Measurements from ENCODE around the gene ATG4C. TPM values are rescaled to one million over a fixed set of nuclear protein-coding genes. Genes with fewer than 3 reads are reported as not detected.
"Not testable (repeated sequence)": the region's sequence is repeated elsewhere in the genome, so short reads cannot be mapped to it uniquely, and the experiment has no call there.

Gene ATG4C
- polyA plus RNA-seq, 2 of the 4 experiments (the other 2 are of a cell fraction), result 6.5 to 14.8 TPM

DNA sequence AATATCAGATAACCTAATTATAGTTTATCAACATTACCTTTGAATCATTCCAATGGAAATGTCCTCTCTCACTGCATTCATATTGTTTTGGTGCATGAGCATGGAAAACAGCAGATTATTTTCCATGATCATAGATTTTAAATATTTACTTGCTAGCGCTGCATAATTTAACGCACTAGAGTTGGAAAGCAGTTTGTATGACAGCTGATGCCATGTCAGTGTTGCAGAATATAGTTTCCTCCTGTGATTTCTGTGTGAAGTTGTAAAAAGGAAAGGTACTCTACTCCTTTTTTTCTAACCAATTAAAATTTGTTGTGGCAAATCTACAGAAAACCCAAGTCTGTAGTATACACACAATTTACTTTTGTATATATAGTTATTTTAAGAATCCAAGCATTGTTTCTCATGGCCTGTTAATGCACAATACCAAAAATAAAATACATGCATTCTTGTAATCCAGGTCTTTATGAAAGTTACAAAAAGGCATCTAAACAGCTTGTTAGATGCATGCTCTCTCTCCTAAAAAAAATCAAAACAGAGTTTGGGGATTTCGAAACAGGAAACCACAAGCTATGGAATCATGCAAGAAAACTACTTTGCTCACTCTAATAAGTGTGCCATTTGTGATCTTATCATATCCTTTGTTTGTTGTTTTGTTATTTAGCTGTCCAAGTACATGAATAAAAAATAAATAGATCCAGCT, 1.9 kb upstream of the ATG4C start:
- DNase-seq (ENCODE audit: low read depth in 1 of 2, low spot score in 1 of 2) (no peak), FAIRE-seq (no peak), ATAC-seq (no peak)
- no peak for TF ChIP-seq SREBF2 (IDR thresholded peaks at IDR 0.05)
- TF ChIP-seq CHD4 (IDR thresholded peaks at IDR 0.05; ENCODE audit: borderline replicate concordance), result no peak
- no peak for TF ChIP-seq RCOR1 (IDR thresholded peaks at IDR 0.05; ENCODE audit: low read depth, low read length)
- no peak for TF ChIP-seq POLR2AphosphoS2 (conservative IDR thresholded peaks at IDR 0.05; ENCODE audit: low read length)
- no peak for TF ChIP-seq ESRRA (IDR thresholded peaks at IDR 0.05; ENCODE audit: borderline replicate concordance, low read length)
- no peak for TF ChIP-seq POLR2A (IDR thresholded peaks at IDR 0.05; ENCODE audit: low read length)
- no peak for TF ChIP-seq JUN (IDR thresholded peaks at IDR 0.05)
- TF ChIP-seq HOXB5 (CRISPR knock-in tag; IDR thresholded peaks at IDR 0.05), result no peak
- TF ChIP-seq, protein P1, sequence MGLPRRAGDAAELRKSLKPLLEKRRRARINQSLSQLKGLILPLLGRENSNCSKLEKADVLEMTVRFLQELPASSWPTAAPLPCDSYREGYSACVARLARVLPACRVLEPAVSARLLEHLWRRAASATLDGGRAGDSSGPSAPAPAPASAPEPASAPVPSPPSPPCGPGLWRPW (IDR thresholded peaks at IDR 0.05), result no peak
- ChIA-PET POLR2A (no interaction called here), CTCF (no interaction called here)
- no peak overlapping the region for H3K4me3 ChIP-seq
- H3K4me2 ChIP-seq, result no peak overlapping the region
- no peak overlapping the region for H3K27ac ChIP-seq
- WGBS (ENCODE audit: missing lambda C conversion rate), result 88% methylated on average over 3 of the region's 3 CpGs
- H3K4me1 ChIP-seq, result 0 out of 3 replicates have a peak, but pooled peaks cover 4% of the 10 kb centered on the region
- no peaks in the 10 kb centered on the region for H3K9me3 ChIP-seq

DNA sequence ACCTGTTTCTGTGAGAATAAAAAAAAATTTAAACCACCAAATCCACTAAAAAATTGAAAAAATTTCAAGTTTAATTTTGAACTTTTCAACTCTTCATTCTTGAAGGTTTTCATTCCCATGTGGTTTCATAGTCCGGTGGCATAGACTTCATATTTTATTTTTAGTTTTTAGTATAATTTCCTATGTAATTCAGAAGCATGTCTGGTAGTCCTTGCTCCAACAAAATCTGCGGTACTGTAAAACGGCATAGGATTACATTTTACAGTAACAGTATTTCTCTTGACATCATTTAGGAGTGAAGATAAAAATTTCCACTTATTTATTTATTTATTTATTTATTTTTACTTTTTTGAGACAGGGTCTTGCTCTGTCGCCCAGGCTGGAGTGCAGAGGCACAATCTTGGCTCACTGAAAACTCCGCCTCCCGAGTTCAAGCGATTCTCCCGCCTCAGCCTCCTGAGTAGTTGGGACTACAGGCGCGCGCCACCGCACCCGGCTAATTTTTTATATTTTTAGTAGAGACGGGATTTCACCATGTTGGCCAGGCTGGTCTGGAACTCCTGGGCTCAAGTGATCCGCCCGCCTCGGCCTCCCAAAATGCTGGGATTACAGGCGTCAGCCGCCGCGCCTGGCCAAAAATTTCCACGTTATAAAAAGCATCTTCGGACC, 1.3 kb upstream of the ATG4C start:
- DNase-seq (ENCODE audit: low read depth in 1 of 2, low spot score in 1 of 2); CTCF ChIA-PET; ATAC-seq; POLR2A ChIA-PET; H3K9me3 ChIP-seq; FAIRE-seq; H3K4me1 ChIP-seq: not testable (repeated sequence)
- Histone ChIP-seq H3K27ac (peak overlapping the region; percentile 97 to 98), H3K4me2 (peak overlapping the region; percentile 62), H3K4me3 (peak overlapping the region; percentile 75)
- 90% methylated on average over 23 of the region's 23 CpGs for WGBS (ENCODE audit: missing lambda C conversion rate)

DNA sequence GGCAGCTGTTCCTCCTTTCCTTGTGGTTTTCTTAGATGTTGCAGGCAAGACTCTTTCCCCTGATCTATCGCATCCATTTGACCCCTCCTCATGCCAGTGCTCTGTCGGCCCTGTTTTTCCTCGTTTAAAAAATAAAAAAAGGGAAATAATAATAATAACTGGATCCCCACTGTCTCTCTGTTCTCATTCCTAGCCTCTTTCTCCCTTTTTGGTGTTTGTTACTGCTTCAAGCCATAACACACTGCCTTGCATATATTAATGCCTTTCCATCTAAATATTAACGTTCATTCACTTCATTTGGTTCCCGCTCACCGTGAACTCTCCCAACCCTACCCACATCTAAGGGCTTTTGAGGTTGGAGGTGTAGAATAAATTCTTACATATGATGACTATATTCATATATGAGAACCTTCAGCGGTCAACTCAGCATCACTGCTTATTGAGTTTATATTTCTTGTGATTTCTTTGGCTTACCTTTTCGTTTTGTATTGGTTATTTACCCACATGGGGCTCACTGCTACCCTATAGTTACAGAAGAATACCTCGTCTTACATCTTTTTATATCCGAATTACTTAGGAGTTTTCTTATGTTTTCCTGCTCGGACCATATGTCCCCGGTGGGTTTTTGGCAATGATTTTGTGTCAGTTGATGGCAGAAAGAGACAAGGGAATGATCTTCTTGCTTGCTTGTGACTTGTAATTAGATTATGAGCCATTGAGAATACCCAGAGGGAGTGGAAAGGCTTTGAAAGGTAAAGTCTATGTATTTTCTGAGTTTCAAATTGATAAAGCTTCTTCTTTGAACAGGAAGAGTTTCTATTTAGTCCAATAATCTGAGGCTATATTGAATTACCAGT, 805 bp downstream of the ATG4C start:
- Histone ChIP-seq H3K4me3 (peak overlapping the region; percentile 75), H3K4me2 (peak overlapping the region; percentile 67), H3K27ac (peak overlapping the region; percentile 97 to 98), H3K9me3 (no peaks in the 10 kb centered on the region), H3K4me1 (0 out of 3 replicates have a peak, but pooled peaks cover 4% of the 10 kb centered on the region)
- 21% methylated on average over 12 of the region's 12 CpGs for WGBS (ENCODE audit: missing lambda C conversion rate)
- FAIRE-seq (no peak), DNase-seq (ENCODE audit: low read depth in 1 of 2, low spot score in 1 of 2) (peak; percentile 10 to 33), ATAC-seq (peak; percentile 68 to 73)
- CTCF ChIA-PET, result no interaction called here
- POLR2A ChIA-PET, result interaction anchor here (0.6 kb wide), 1 partner anchor 13 kb away, joined by 3 read pairs; no protein-coding TSS in a partner anchor
- TF ChIP-seq, protein P2, sequence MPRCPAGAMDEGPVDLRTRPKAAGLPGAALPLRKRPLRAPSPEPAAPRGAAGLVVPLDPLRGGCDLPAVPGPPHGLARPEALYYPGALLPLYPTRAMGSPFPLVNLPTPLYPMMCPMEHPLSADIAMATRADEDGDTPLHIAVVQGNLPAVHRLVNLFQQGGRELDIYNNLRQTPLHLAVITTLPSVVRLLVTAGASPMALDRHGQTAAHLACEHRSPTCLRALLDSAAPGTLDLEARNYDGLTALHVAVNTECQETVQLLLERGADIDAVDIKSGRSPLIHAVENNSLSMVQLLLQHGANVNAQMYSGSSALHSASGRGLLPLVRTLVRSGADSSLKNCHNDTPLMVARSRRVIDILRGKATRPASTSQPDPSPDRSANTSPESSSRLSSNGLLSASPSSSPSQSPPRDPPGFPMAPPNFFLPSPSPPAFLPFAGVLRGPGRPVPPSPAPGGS (IDR thresholded peaks at IDR 0.05), result no peak
- TF ChIP-seq RARB (CRISPR knock-in tag; IDR thresholded peaks at IDR 0.05) (no peak), HDAC2 (IDR thresholded peaks at IDR 0.05) (no peak), TP53 (CRISPR knock-in tag; IDR thresholded peaks at IDR 0.05) (no peak), KDM1A (IDR thresholded peaks at IDR 0.05; ENCODE audit: low read depth) (no peak), SREBF2 (IDR thresholded peaks at IDR 0.05) (no peak), EP300 (IDR thresholded peaks at IDR 0.05) (no peak), MYC (IDR thresholded peaks at IDR 0.05; ENCODE audit: borderline replicate concordance, low read length) (no peak), MAFK (IDR thresholded peaks at IDR 0.05; ENCODE audit: partially characterized antibody) (no peak), ZC3H11A (IDR thresholded peaks at IDR 0.05) (no peak), EHMT2 (IDR thresholded peaks at IDR 0.05; ENCODE audit: low read depth) (no peak), GATA3 (IDR thresholded peaks at IDR 0.05; ENCODE audit: borderline replicate concordance) (no peak), RAD21 (conservative IDR thresholded peaks at IDR 0.05 in 1 of 2, IDR thresholded peaks at IDR 0.05 in 1 of 2) (no peak), FOXS1 (CRISPR knock-in tag; IDR thresholded peaks at IDR 0.05) (no peak), BHLHE40 (IDR thresholded peaks at IDR 0.05; ENCODE audit: low read depth, low read length) (no peak), JUN (IDR thresholded peaks at IDR 0.05) (no peak), TFCP2L1 (CRISPR knock-in tag; IDR thresholded peaks at IDR 0.05) (no peak)
- TF ChIP-seq, protein P3, sequence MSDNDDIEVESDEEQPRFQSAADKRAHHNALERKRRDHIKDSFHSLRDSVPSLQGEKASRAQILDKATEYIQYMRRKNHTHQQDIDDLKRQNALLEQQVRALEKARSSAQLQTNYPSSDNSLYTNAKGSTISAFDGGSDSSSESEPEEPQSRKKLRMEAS (IDR thresholded peaks at IDR 0.05), result no peak
